Vagina (tissue), 2 donors: Measurements from ENCODE around the gene CCDC12.

Source experiments
- POLR2A ChIP-seq, 2 donors: fragments of 450-650 bp; IDR thresholded peaks; one replicate each; pipeline ENCODE4 v1.6.1; 2017; ENCODE audit warnings: antibody characterized with exemption in 2 of 2, mild to moderate bottlenecking in 2 of 2, moderate library complexity in 2 of 2
- POLR2AphosphoS5 ChIP-seq, 2 donors: sonication (generic); formaldehyde crosslinking; IDR thresholded peaks; one replicate each; pipeline ENCODE4 v1.9.0; 2017; ENCODE audit warnings: antibody characterized with exemption in 2 of 2, mild to moderate bottlenecking in 2 of 2, low read depth in 1 of 2; ENCODE audit not compliant: insufficient read depth in 1 of 2
- TF ChIP-seq, protein P1 (sequence below), 3 experiments: fragments of 450-650 bp in 2 of 3; fragments of 200-600 bp in 1 of 3; sonication (generic) in 1 of 3; IDR thresholded peaks; one replicate each; pipeline ENCODE4 v1.5.1; 2017 to 2019; ENCODE audit warnings: antibody characterized with exemption in 3 of 3, mild to moderate bottlenecking in 2 of 3, moderate library complexity in 2 of 3

DNA sequence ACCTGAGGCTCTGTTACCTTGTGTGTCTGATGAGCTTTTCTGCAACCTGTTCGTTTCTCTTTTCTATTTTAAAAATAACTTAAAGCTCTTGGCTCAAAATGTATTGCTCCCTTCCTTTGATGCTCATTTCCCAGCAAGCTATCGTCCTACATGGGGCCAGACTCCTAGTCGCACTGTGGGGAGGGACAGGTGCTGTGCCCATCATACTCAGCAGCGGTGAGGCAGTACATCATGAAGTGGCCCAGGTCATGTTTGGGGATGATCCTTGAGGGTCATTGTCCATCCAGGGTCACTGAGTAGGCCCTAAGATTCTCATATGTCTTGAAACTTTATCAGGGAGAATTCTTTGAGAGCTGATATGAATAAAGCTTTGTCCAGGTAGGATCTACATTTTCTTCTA is 57.9 kb downstream of the CCDC12 start:
- TF ChIP-seq POLR2AphosphoS5 (IDR thresholded peaks at IDR 0.05; ENCODE audit: insufficient read depth in 1 of 2, low read depth in 1 of 2) (no peak), POLR2A (IDR thresholded peaks at IDR 0.05) (no peak)
- TF ChIP-seq, protein P1, sequence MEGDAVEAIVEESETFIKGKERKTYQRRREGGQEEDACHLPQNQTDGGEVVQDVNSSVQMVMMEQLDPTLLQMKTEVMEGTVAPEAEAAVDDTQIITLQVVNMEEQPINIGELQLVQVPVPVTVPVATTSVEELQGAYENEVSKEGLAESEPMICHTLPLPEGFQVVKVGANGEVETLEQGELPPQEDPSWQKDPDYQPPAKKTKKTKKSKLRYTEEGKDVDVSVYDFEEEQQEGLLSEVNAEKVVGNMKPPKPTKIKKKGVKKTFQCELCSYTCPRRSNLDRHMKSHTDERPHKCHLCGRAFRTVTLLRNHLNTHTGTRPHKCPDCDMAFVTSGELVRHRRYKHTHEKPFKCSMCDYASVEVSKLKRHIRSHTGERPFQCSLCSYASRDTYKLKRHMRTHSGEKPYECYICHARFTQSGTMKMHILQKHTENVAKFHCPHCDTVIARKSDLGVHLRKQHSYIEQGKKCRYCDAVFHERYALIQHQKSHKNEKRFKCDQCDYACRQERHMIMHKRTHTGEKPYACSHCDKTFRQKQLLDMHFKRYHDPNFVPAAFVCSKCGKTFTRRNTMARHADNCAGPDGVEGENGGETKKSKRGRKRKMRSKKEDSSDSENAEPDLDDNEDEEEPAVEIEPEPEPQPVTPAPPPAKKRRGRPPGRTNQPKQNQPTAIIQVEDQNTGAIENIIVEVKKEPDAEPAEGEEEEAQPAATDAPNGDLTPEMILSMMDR (IDR thresholded peaks at IDR 0.05), result no peak
